GM23338 (cell line): Measurements from ENCODE around the gene CFAP53. TPM values are rescaled to one million over a fixed set of nuclear protein-coding genes. Genes with fewer than 3 reads are reported as not detected.
A peak's percentile ranks its signal among the peaks of the same experiment; 100 is the strongest.

ENCODE experiments used
- ATAC-seq: fragments of 200-7000 bp; cut with Tn5 transposase; 3 replicates; pipeline ENCODE4 v1.9.1; 2020
- DNase-seq: peaks from one replicate; pipeline ENCODE4 v3.0.0-alpha.2; 2015; ENCODE audit warnings: low spot score
- H2AFZ ChIP-seq: fragments of 200-600 bp; sonication (generic); 2 replicates; pipeline ENCODE4 v1.8.0; 2016; ENCODE audit warnings: antibody characterized with exemption, mild to moderate bottlenecking, moderate library complexity
- H3F3A ChIP-seq: fragments of 200-600 bp; sonication (generic); replicated peaks from 2 replicates; pipeline ENCODE4 v1.8.0; 2017; ENCODE audit warnings: antibody characterized with exemption, mixed run types, low read depth
- H3K27ac ChIP-seq: fragments of 200-600 bp; sonication (generic); 2 replicates; pipeline ENCODE4 v1.6.1; 2016; ENCODE audit warnings: low read depth
- H3K27me3 ChIP-seq: fragments of 200-600 bp; sonication (generic); 2 replicates; pipeline ENCODE4 v1.8.0; 2016; ENCODE audit warnings: mild to moderate bottlenecking, mixed run types, moderate library complexity; ENCODE audit not compliant: insufficient read depth
- H3K36me3 ChIP-seq: fragments of 200-600 bp; sonication (generic); 2 replicates; pipeline ENCODE4 v1.8.0; 2016; ENCODE audit warnings: mild to moderate bottlenecking; ENCODE audit not compliant: insufficient read depth
- H3K4me1 ChIP-seq: fragments of 200-600 bp; sonication (generic); 2 replicates; pipeline ENCODE4 v1.8.0; 2016; ENCODE audit warnings: mild to moderate bottlenecking, moderate library complexity; ENCODE audit not compliant: insufficient read depth
- H3K4me2 ChIP-seq: fragments of 200-600 bp; sonication (generic); 2 replicates; pipeline ENCODE4 v1.7.1; 2017; ENCODE audit warnings: mixed run types
- H3K4me3 ChIP-seq: fragments of 200-600 bp; sonication (generic); 2 replicates; pipeline ENCODE4 v1.6.1; 2016; ENCODE audit warnings: mixed run types
- H3K79me2 ChIP-seq: fragments of 200-600 bp; sonication (generic); replicated peaks from 2 replicates; pipeline ENCODE4 v1.8.0; 2017; ENCODE audit warnings: mild to moderate bottlenecking; ENCODE audit not compliant: insufficient read depth
- H3K9me2 ChIP-seq: fragments of 200-600 bp; sonication (generic); 2 replicates; pipeline ENCODE4 v1.8.0; 2017; ENCODE audit not compliant: insufficient read depth
- H4K20me1 ChIP-seq: fragments of 200-600 bp; sonication (generic); replicated peaks from 2 replicates; pipeline ENCODE4 v1.8.0; 2017; ENCODE audit warnings: mild to moderate bottlenecking; ENCODE audit not compliant: insufficient read depth
- H3K27ac Mint-ChIP-seq: 2 replicates; pipeline ENCODE4 v1.8.0; 2020; ENCODE audit warnings: inconsistent platforms, mild to moderate bottlenecking, moderate library complexity, mixed read lengths
- H3K27me3 Mint-ChIP-seq: 3 replicates; pipeline ENCODE4 v1.8.0; 2022; ENCODE audit warnings: low read depth, mild to moderate bottlenecking, moderate library complexity, mixed read lengths, inconsistent platforms; ENCODE audit not compliant: insufficient read depth, poor library complexity
- H3K36me3 Mint-ChIP-seq: 3 replicates; pipeline ENCODE4 v1.8.0; 2021; ENCODE audit warnings: low read depth, mild to moderate bottlenecking, inconsistent platforms, moderate library complexity, mixed read lengths
- H3K4me1 Mint-ChIP-seq: 3 replicates; pipeline ENCODE4 v1.8.0; 2020; ENCODE audit warnings: mild to moderate bottlenecking, inconsistent platforms, mixed read lengths
- H3K4me3 Mint-ChIP-seq: 3 replicates; pipeline ENCODE4 v1.8.0; 2021; ENCODE audit warnings: moderate library complexity, mild to moderate bottlenecking, inconsistent platforms, mixed read lengths
- H3K9me3 Mint-ChIP-seq: 3 replicates; pipeline ENCODE4 v1.8.0; 2020; ENCODE audit warnings: moderate library complexity, mild to moderate bottlenecking, inconsistent platforms, mixed read lengths
- CREB1 ChIP-seq: fragments of 250-450 bp; sonication (Bioruptor Pico); IDR thresholded peaks from 2 replicates; pipeline ENCODE4 v1.5.0; 2020; ENCODE audit warnings: low read depth, mild to moderate bottlenecking, moderate library complexity
- EZH2 ChIP-seq: fragments of 200-600 bp; sonication (generic); IDR thresholded peaks from one replicate; pipeline ENCODE4 v1.8.0; 2017; ENCODE audit warnings: antibody characterized with exemption, mild to moderate bottlenecking, low read depth; ENCODE audit not compliant: unreplicated experiment
- EZH2phosphoT487 ChIP-seq: fragments of 200-600 bp; sonication (generic); IDR thresholded peaks from one replicate; pipeline ENCODE4 v1.8.1; 2018; ENCODE audit warnings: antibody characterized with exemption; ENCODE audit not compliant: unreplicated experiment
- JUNB ChIP-seq: IDR thresholded peaks from one replicate; pipeline ENCODE4 v1.6.1; 2016; ENCODE audit warnings: antibody characterized with exemption; ENCODE audit not compliant: unreplicated experiment
- NANOG ChIP-seq: IDR thresholded peaks from 2 replicates; pipeline ENCODE4 v1.6.1; 2016; ENCODE audit warnings: antibody characterized with exemption, borderline replicate concordance
- POLR2AphosphoS5 ChIP-seq: IDR thresholded peaks from 2 replicates; pipeline ENCODE4 v1.6.1; 2016; ENCODE audit warnings: antibody characterized with exemption, low read depth
- STAT1 ChIP-seq: IDR thresholded peaks from one replicate; pipeline ENCODE4 v1.6.1; 2016; ENCODE audit warnings: antibody characterized with exemption; ENCODE audit not compliant: unreplicated experiment
- ZNF114 ChIP-seq: fragments of 250-450 bp; sonication (Bioruptor Pico); IDR thresholded peaks from 2 replicates; pipeline ENCODE4 v1.5.0; 2020; ENCODE audit warnings: mild to moderate bottlenecking, moderate library complexity
- ZNF331 ChIP-seq: fragments of 250-450 bp; sonication (Bioruptor Pico); IDR thresholded peaks from 2 replicates; pipeline ENCODE4 v1.5.0; 2020; ENCODE audit warnings: low read depth, mild to moderate bottlenecking, moderate library complexity
- polyA plus RNA-seq: library from polyadenylated mRNA; unstranded; fragments of >200 nt; fragmentation: Nextera tagmentation; extraction: Ambion mirVana; gene quantifications from 2 replicates; pipeline ENCODE4 v1.2.1, GENCODE V29; 2016
- total RNA-seq: library from RNA; depleted of rRNA; stranded (reverse); fragments of >200 nt; shearing (Covaris generic); gene quantifications from 2 replicates; pipeline ENCODE4 v1.2.3, GENCODE V29; 2014
- TF ChIP-seq, protein P1 (sequence below): IDR thresholded peaks from one replicate; pipeline ENCODE4 v1.6.1; 2018; ENCODE audit warnings: antibody characterized with exemption; ENCODE audit not compliant: unreplicated experiment
- TF ChIP-seq, protein P2 (sequence below), 2 experiments: fragments of 200-600 bp in 1 of 2; sonication (generic) in 1 of 2; conservative IDR thresholded peaks; 2 replicates each; pipeline versions ENCODE4 v1.5.1 to v1.6.1; 2016 to 2017; ENCODE audit warnings: antibody characterized with exemption in 2 of 2, low read depth in 2 of 2, mild to moderate bottlenecking in 2 of 2, moderate library complexity in 1 of 2
- TF ChIP-seq, protein P3 (sequence below): fragments of 250-450 bp; sonication (Bioruptor Pico); IDR thresholded peaks from 2 replicates; pipeline ENCODE4 v1.5.0; 2020; ENCODE audit warnings: mild to moderate bottlenecking, moderate library complexity
- TF ChIP-seq, protein P4 (sequence below): IDR thresholded peaks from 2 replicates; pipeline ENCODE4 v1.6.1; 2016; ENCODE audit warnings: antibody characterized with exemption

Gene CFAP53
- total and polyA plus RNA-seq, 2 experiments from 2014 or later: 0.71 TPM; not detected in 1

DNA sequence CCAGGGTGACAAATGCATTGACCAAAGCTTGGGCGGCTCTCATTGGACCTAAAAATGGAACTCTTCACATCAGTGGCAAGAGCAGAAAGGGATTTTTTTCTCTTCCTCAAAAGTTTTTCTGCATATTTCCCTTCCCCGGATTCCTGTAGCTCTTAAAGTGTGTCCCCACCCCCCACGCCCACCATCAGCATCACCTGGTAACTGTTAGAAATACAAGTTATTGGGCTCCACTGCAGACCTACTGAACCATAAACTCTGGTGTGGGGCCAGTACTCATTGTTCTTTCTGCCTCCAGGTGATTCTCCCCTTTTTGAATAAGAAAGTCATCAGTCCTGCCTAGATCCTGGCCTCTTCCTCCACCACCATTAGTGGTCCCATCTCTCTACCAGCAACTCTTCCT lies 70.0 kb downstream of the CFAP53 start:
- H4K20me1 ChIP-seq: peaks cover 5% of the 10 kb centered on the region; the same call in 1 of the 2 replicates
- Mint-ChIP-seq H3K36me3 (no peaks in the 10 kb centered on the region), H3K27ac (no peak overlapping the region), H3K9me3 (peaks cover 4% of the 10 kb centered on the region; the same call in 1 of the 3 replicates), H3K4me3 (peak overlapping the region; percentile 12; the same call in 1 of the 3 replicates), H3K4me1 (peaks cover 18% of the 10 kb centered on the region), H3K27me3 (peaks cover 40% of the 10 kb centered on the region)
- H3K36me3 ChIP-seq: no peaks in the 10 kb centered on the region
- TF ChIP-seq ZNF331 (CRISPR knock-in tag) (no peak), ZNF114 (CRISPR knock-in tag) (no peak), JUNB (no peak), NANOG (no peak), POLR2AphosphoS5 (no peak), CREB1 (CRISPR knock-in tag) (no peak), EZH2 (no peak), EZH2phosphoT487 (no peak), STAT1 (no peak)
- TF ChIP-seq, protein P1, sequence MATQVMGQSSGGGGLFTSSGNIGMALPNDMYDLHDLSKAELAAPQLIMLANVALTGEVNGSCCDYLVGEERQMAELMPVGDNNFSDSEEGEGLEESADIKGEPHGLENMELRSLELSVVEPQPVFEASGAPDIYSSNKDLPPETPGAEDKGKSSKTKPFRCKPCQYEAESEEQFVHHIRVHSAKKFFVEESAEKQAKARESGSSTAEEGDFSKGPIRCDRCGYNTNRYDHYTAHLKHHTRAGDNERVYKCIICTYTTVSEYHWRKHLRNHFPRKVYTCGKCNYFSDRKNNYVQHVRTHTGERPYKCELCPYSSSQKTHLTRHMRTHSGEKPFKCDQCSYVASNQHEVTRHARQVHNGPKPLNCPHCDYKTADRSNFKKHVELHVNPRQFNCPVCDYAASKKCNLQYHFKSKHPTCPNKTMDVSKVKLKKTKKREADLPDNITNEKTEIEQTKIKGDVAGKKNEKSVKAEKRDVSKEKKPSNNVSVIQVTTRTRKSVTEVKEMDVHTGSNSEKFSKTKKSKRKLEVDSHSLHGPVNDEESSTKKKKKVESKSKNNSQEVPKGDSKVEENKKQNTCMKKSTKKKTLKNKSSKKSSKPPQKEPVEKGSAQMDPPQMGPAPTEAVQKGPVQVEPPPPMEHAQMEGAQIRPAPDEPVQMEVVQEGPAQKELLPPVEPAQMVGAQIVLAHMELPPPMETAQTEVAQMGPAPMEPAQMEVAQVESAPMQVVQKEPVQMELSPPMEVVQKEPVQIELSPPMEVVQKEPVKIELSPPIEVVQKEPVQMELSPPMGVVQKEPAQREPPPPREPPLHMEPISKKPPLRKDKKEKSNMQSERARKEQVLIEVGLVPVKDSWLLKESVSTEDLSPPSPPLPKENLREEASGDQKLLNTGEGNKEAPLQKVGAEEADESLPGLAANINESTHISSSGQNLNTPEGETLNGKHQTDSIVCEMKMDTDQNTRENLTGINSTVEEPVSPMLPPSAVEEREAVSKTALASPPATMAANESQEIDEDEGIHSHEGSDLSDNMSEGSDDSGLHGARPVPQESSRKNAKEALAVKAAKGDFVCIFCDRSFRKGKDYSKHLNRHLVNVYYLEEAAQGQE: no peak
- TF ChIP-seq, protein P2, sequence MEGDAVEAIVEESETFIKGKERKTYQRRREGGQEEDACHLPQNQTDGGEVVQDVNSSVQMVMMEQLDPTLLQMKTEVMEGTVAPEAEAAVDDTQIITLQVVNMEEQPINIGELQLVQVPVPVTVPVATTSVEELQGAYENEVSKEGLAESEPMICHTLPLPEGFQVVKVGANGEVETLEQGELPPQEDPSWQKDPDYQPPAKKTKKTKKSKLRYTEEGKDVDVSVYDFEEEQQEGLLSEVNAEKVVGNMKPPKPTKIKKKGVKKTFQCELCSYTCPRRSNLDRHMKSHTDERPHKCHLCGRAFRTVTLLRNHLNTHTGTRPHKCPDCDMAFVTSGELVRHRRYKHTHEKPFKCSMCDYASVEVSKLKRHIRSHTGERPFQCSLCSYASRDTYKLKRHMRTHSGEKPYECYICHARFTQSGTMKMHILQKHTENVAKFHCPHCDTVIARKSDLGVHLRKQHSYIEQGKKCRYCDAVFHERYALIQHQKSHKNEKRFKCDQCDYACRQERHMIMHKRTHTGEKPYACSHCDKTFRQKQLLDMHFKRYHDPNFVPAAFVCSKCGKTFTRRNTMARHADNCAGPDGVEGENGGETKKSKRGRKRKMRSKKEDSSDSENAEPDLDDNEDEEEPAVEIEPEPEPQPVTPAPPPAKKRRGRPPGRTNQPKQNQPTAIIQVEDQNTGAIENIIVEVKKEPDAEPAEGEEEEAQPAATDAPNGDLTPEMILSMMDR (conservative IDR thresholded peaks at IDR 0.05; ENCODE audit: low read depth in 2 of 2): no peak
- TF ChIP-seq, protein P3, sequence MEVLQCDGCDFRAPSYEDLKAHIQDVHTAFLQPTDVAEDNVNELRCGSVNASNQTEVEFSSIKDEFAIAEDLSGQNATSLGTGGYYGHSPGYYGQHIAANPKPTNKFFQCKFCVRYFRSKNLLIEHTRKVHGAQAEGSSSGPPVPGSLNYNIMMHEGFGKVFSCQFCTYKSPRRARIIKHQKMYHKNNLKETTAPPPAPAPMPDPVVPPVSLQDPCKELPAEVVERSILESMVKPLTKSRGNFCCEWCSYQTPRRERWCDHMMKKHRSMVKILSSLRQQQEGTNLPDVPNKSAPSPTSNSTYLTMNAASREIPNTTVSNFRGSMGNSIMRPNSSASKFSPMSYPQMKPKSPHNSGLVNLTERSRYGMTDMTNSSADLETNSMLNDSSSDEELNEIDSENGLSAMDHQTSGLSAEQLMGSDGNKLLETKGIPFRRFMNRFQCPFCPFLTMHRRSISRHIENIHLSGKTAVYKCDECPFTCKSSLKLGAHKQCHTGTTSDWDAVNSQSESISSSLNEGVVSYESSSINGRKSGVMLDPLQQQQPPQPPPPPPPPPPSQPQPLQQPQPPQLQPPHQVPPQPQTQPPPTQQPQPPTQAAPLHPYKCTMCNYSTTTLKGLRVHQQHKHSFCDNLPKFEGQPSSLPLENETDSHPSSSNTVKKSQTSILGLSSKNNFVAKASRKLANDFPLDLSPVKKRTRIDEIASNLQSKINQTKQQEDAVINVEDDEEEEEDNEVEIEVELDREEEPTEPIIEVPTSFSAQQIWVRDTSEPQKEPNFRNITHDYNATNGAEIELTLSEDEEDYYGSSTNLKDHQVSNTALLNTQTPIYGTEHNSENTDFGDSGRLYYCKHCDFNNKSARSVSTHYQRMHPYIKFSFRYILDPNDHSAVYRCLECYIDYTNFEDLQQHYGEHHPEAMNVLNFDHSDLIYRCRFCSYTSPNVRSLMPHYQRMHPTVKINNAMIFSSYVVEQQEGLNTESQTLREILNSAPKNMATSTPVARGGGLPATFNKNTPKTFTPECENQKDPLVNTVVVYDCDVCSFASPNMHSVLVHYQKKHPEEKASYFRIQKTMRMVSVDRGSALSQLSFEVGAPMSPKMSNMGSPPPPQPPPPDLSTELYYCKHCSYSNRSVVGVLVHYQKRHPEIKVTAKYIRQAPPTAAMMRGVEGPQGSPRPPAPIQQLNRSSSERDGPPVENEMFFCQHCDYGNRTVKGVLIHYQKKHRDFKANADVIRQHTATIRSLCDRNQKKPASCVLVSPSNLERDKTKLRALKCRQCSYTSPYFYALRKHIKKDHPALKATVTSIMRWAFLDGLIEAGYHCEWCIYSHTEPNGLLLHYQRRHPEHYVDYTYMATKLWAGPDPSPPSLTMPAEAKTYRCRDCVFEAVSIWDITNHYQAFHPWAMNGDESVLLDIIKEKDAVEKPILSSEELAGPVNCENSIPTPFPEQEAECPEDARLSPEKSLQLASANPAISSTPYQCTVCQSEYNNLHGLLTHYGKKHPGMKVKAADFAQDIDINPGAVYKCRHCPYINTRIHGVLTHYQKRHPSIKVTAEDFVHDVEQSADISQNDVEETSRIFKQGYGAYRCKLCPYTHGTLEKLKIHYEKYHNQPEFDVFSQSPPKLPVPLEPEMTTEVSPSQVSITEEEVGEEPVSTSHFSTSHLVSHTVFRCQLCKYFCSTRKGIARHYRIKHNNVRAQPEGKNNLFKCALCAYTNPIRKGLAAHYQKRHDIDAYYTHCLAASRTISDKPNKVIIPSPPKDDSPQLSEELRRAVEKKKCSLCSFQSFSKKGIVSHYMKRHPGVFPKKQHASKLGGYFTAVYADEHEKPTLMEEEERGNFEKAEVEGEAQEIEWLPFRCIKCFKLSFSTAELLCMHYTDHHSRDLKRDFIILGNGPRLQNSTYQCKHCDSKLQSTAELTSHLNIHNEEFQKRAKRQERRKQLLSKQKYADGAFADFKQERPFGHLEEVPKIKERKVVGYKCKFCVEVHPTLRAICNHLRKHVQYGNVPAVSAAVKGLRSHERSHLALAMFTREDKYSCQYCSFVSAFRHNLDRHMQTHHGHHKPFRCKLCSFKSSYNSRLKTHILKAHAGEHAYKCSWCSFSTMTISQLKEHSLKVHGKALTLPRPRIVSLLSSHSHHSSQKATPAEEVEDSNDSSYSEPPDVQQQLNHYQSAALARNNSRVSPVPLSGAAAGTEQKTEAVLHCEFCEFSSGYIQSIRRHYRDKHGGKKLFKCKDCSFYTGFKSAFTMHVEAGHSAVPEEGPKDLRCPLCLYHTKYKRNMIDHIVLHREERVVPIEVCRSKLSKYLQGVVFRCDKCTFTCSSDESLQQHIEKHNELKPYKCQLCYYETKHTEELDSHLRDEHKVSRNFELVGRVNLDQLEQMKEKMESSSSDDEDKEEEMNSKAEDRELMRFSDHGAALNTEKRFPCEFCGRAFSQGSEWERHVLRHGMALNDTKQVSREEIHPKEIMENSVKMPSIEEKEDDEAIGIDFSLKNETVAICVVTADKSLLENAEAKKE: no peak
- TF ChIP-seq, protein P4, sequence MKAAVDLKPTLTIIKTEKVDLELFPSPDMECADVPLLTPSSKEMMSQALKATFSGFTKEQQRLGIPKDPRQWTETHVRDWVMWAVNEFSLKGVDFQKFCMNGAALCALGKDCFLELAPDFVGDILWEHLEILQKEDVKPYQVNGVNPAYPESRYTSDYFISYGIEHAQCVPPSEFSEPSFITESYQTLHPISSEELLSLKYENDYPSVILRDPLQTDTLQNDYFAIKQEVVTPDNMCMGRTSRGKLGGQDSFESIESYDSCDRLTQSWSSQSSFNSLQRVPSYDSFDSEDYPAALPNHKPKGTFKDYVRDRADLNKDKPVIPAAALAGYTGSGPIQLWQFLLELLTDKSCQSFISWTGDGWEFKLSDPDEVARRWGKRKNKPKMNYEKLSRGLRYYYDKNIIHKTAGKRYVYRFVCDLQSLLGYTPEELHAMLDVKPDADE: no peak
- H3K9me2 ChIP-seq: no peaks in the 10 kb centered on the region
- H3K27me3 ChIP-seq: peaks cover 61% of the 10 kb centered on the region
- H3K4me2 ChIP-seq: no peak overlapping the region
- no peak overlapping the region for H3K4me3 ChIP-seq
- H3K4me1 ChIP-seq: peaks cover 22% of the 10 kb centered on the region; the same call in 1 of the 2 replicates
- no peak for DNase-seq
- 0 out of 2 replicates have a peak, but pooled peaks cover 4% of the 10 kb centered on the region for H3F3A ChIP-seq
- no peak for ATAC-seq
- H3K79me2 ChIP-seq: no peaks in the 10 kb centered on the region
- H2AFZ ChIP-seq: no peak overlapping the region
- H3K27ac ChIP-seq: no peak overlapping the region
